T-helper 22 cell (primary cell): ENCODE measurements around the gene GCM1.

Source experiments
- DNase-seq: peaks from one replicate; pipeline ENCODE4 v3.0.0-alpha.2; 2020; ENCODE audit warnings: low read depth

Gene GCM1

DNA sequence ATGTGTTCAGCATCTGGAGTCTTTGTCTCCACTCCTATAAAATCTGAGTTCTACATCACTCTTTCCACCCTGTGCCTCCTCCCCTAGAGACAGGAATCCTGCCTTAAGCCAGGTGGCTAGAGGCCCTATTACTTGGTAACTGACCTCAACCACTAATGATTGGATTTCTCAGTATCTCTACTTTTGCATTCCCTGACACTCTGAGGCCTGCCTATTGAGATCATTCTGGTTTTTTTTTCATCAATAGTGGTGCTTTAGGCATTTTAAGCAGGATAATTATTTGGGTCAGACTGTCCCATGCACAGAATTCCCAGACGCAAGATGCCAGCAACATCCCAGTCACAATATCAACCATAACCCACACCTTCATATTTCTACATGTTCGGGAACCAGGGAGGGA lies 3.9 kb upstream of the GCM1 start:
- no peak for DNase-seq

DNA sequence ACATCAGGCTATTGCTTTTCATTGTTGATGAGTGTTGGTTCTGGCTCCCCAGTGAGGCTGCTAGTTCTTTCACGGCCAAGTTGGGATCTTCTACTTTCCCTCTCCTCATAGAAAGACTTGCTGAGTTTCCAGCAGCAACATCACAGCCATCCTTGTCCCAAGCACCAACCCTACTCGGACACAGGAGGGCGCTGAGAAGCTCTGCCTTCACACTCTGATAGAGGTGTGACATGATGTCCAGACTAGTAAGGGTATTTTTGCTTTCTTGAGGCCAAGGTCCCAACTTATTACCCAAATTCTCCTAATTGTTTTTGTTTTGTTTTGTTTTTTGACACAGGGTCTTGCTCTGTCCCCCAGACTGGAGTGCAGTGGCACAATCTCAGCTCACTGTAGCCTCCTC lies 3.0 kb upstream of the GCM1 start:
- no peak for DNase-seq

DNA sequence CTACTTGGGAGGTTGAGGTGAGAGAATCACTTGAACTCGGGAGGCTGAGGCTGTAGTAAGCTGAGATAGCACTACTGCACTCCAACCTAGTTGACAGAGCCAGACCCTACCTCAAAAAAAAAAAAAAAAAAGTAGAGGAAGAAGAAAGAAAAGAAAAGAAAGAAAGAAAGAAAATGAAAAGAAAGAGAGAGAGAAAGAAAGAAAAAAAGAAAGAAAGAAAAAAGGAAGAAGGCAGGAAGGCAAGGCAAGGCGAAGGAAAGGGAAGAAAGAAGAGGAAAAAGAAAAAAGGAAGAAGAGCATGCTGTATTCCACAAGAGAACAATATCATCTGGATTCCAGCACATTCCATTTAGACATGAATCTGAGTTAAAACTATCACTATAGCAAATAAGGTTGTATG lies 3.8 kb downstream of the GCM1 start:
- no peak for DNase-seq

DNA sequence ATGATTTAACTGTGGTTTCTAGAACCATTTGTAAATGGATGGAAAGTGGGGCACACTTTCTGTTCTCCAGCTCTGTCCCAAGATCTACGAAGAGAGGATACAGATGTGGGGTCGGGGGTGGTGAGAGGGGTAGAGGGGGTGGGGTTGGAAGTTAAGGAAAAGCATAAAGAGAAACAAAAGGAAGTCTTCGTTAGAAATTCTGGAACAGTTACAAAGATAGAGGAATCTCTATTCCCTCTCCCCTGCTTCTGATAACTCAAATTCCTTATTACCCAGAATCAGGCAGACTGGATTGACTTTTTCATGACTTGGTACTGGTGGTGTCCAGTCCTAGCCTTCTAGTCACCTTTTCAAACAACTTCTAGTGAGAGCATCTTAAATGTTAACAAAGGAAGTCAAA lies 4.9 kb downstream of the GCM1 start:
- DNase-seq: no peak

DNA sequence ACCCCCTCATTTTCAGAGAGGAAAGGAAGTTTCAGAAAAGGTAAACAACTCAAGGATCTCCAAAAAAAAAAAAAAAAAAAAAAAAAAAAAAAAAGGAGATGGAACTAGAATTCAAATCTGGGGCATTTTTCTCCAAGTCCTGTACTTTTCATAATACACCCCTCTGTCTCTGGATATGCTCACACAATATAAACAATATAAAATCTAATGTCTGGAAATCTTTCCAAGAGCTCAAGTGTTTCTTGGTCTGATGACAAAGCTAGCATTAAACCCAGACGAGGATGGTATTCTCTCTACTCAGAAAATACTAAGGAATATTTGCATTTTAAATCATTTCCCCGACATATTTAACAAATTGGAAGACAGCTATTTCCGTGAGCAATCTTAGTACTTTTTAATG lies 5.8 kb downstream of the GCM1 start:
- no peak for DNase-seq

DNA sequence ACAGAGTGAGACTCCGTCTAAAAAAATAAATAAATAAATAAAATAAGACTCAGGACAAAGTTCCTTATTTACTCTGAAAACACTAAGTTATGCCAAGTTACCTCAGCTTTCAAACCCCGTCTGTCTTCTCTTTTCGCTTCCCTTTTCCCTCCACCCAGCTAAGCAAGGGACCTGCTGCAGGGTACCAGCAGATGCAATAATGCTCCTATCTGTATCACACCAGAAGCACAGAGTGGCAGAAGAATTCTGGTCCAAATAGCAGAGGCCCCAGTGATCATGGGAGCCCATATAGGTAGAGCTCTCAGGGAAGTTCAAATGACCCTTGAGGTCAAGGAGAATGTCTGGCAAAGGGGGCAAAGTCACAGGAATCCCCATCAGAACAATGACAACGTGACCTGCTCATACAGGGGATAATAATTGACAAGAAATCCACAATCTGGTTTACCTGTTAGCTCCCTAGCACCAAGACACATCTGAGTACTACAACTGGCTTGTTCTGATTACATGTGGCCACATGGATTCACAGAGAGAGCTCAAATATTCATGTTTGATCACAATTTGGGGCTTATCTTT lies 8.7 kb downstream of the GCM1 start:
- no peak for DNase-seq

DNA sequence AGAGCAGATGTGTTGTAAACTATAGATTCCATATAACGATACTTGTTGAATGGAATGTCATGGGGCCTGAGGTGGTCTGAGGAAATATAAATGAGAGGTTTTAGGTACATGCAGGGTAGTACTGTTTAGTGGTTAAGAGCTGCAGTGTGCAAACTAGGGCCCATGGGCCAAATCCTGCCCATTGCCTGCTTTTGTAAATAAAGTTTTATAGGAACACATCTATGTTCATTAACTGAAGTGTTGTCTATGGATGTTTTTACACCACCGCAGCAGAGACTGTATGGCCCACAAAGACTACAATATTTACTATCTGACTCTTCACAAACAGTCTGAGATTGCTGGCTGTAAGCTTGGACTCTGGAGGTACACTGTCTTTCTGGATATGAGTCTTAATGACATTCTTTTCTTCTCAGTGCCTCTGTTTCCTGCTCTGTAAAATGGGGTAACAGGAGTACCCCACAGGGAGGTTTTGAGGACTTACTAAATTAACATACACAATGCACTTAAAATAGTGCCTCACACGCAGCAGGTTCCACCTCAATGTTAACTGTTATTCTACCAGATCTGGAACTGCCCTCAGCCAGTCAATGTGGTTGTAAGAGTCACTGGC lies 12.5 kb downstream of the GCM1 start:
- no peak for DNase-seq

DNA sequence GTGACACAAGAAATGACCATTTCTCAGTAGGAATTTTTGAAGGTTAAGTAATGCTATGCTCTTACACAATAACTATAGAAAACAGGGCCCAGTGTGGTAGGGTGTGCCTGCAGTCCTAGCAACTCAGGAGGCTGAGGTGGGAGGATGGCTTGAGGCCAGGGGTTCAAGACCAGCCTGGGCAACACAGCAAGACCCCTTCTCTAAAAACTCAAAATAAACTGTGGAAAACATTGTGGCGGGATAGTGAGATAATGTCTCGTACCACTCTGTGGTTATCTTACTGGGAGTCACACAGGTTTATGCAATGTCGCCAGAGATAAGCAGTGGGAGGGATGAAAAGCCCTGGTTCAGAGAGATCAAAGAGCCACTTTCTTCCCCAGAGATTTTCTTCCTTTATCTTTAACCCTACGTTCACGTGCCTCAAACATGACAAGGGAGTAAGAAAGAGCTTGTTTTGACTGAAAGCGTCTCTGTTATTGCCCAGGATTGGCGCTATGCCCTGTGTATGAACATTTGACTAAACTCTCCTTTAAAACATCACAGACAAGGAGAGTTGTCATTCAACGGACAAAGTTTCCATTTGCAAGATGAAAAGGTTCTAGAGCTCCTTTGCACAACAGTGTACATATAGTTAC lies 13.9 kb downstream of the GCM1 start:
- DNase-seq: no peak

DNA sequence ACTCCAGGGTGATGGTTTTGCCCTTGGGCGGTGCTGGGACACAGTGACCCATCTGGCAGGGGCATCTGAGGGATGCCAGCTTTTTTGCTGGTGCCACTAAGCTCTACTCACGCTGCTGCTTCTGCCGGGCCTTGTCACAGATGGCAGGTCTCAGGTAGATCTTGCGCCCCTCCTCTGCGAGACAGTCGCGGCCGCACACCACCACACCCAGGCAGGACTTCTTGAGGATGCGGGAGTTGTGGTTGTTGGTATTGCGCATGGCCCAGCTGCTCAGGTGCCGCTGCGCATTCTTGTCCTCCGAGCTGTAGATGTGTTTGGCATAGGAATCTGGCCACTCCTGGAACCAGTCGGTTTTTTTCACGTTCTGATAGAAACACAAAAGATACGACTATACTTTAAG lies 14.7 kb downstream of the GCM1 start:
- no peak for DNase-seq

DNA sequence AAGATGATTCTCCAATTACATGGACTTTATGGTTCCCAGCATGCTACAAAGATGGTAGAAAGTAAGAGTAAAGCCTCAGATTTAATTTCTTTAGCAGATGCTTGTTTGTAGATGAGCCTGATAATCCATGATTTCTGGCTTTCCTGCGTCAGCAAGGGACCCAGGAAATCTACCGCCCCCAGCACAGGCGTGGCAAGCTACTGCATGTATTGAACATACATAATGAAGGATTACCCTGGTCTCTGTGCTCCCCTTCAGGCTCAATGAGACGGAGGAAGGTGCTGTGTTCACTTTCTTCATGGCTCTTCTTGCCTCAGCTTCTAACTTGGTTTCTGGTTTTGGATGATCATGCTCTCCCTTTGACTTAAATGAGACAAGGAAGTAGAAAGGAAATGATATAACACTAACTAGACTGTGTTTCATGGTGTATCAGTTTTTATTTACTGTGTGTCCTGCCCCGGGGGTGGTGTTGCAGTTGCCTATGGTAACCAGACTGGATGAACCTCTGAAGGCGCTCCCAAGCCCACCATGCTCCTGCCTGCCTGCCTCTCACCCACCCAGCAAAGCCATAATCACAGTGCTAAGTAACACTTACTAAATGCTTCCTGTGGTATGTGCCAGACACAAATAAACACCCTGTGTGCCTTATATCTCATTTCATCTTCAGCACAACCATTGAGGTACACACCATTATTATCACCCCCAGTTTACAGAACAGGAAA lies 17.9 kb downstream of the GCM1 start:
- no peak for DNase-seq

DNA sequence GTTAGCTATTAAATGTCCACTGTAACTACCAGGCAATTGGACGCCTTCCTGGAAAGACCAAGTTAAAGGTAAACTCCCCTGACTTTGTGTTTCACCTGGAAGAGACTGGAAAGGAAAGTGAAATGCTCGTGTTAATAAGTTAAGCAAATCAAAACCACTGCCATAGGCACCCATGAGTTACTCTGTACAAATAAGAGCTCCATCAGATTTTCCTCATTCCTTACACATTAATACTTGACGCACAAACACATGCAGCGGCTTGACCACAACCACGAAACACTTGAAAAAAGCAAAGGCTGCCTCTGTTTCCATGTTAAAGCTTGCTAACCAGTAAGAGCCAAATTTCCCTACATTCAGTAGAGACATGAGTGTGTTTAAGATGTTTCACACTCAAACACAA lies 19.8 kb downstream of the GCM1 start:
- DNase-seq: no peak

DNA sequence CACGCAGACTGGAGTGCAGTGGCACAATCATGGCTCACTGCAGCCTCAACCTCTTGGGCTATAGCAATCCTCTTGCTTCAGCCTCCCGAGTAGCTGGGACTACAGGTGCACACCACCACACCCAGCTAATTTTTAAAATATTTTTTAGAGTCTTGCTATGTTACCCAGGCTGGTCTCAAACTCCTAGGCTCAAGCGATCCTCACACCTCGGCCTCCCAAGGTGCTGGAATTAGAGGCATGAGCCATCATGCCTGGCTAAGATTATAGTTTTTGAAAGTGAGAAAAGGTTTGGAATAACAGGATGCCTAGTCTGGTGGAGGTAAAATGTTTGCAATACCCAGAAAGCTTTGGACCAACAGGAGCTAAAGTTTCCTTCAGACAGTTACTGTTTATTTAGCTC lies 23.4 kb downstream of the GCM1 start:
- DNase-seq: no peak

DNA sequence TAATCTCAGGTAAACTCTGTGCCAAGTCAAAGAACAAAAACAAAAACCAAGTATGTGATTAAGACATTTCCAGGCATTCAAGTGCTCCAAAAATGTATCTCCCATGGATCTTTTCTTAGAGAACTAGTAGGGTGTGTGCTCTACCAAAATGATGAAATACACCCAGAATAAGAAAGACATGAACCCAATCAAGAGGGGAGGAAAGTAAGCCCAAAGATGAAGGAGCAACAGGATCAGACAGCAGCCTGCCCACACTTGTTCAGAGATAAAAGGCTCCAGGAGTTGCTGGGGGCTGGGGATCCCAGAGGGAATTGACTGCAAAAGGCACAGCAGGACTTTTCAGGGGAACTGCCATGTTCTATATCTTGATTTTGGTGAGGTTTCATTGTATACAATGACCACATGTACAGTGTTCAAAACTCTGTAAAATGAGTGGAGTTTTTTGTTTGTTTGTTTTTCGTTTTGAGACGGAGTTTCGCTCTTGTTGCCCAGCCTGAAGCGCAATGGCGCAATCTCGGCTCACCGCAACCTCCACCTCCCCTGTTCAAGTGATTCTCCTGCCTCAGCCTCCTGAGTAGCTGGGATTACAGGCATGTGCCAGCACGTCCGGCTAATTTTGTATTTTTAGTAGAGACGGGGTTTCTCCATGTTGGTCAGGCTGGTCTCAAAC lies 24.4 kb downstream of the GCM1 start:
- no peak for DNase-seq

DNA sequence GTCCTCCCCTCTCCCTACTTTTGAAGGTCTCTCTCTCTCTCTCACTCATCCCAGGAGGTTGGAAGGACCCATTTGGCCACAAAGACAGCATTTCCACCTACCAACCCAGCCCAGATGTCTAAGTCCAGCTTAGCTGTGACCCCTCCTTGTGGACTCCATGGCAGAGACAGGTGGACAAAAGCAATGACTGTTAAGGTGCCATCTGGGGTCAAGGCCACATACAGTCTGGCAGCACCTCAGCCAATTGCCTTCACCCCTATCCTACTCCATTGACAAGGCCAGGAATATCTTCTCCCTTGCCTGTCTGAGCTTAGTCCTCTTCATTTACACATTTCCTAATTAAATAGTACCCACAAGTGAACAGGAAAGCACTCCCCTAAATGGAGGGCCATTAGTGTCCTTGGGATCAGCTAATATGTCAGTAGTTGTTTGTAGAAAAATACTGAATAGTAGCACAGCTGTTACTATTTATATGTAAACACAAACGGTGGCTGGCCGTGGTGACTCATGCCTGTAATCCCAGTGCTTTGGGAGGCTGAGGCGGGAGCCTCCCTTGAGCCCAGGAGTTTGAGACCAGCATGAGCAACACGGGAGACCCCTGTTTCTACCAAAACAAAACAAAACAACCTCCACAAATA lies 28.8 kb downstream of the GCM1 start:
- DNase-seq: no peak

DNA sequence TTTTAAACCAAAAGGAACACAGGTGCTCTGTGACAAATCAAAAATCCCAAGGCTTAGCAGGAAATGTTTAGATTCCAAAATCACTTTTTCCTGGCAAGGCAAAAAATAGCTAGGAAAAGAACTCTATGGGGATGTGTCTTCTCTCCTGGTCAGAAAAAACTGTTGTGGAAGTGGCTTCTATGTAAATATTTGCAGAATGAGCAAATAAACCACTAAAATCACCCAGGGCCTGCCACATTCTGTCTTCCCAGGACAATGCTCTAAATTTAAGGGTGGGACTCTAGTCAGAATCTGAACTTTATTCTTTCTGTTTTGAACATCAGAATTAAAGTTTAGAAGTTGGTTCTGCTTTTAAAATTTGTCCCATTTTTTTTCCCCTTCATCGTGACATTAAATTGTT lies 29.3 kb downstream of the GCM1 start:
- no peak for DNase-seq

DNA sequence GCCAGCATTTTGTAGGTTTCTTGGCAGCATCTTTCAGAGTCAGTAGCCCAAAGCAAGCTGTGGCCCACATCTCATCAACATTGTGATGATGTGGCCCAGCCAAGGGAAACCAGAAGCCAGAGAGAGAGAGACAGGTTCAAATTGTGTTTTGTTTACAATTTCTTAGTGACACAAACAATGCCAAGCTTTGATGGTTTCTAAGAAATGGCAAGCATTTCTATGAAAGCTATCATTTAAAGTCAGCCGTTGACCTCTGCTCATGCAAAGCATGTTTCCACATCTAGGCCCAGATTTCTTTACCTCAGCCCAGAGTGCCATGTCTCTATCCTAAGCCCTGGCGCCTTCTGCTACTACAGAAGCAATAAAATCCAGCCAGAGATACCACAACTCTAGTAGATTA lies 32.9 kb downstream of the GCM1 start:
- no peak for DNase-seq

DNA sequence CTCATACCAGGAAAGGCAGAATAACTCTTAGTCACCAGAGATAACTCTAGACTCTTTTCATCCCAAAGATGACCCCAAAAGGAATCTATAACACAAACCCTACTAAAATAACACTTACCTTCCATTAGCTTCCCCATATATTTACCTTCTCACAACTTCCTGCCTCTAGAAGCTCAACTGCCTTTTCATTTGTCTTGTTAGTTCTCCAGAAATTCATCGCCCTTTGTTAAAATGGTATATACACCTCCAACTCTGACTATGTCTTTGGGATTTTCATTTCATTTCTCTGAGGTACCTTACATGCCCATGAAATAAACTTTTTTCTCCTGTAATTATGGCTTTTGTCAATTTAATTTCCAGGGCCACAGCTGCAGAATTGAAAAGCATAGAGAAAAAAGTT lies 33.5 kb downstream of the GCM1 start:
- DNase-seq: no peak

DNA sequence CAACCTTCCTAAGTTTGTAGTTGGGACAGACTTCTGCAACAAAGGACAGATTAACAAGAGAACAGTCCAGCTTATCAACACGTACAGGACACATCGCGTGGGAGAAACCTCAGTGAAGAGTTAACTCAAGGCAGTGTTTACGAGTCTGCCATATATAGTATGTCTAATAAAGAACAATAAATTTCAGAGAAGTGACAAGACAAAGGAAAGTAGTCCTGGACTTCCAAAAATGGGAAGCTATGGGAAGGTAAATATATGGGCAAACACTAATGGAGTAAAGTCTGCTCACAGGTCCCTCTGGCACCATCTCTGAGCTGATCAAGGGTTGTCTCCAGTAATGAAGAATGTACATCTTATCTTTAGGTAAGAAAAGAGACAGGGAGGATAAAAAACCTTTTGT lies 34.9 kb downstream of the GCM1 start:
- DNase-seq: no peak

DNA sequence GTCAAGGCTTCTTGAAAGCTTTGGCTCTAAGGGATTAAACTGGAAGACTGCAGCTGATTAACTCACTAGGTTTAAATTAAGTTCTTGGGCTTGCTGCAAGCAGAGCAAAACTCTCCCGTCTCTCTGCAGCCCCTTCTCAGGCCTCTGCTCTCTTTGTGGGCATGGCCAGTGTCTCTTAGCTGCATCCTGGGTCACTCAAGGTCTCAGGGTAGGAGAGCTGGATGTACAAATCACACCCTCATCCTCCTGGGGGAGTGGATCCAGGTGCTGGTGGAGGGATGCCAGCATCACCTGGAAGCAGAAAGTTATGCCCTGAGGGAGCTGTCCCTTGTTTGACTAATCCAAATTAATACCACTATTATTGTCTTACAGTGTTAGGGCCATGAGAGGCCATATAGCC lies 35.8 kb downstream of the GCM1 start:
- no peak for DNase-seq

DNA sequence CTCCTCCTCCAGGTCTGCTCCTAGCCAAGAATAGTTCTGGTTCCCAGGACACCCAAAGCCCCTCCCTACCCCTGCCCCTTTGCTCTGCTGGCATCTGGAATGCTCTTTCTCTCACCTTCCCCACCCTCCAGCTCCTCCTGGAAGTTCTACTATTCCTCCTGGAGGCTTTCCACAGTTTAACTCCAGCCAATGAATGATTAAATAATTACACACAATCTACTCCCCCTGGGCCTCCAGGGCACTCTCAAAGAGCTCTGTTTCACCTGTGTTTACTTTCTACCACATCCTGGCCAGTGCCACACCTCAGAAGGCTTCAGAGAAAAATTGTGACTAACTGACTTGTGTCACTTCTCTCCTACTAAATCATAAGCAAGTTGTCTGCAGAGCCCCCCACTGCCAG lies 36.2 kb downstream of the GCM1 start:
- no peak for DNase-seq

DNA sequence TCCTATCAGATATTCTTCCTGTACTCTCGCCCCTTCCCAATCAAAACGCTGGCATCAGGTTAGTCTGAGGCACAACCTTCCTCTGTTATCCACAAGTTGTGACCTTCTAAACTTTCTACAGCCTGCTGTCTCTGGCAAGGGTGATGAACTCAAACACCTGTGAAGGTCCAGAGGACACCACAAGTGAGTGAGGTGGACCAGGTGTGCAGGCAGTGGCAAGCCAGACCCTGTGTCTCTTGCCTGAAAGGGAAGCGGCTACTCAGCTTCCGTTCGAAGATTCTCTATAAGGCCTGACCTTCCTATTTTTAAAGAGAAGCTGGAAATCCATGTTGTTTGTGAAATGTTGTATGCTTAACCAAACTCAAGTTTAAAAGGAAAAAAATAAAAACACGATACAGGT lies 36.8 kb downstream of the GCM1 start:
- no peak for DNase-seq

DNA sequence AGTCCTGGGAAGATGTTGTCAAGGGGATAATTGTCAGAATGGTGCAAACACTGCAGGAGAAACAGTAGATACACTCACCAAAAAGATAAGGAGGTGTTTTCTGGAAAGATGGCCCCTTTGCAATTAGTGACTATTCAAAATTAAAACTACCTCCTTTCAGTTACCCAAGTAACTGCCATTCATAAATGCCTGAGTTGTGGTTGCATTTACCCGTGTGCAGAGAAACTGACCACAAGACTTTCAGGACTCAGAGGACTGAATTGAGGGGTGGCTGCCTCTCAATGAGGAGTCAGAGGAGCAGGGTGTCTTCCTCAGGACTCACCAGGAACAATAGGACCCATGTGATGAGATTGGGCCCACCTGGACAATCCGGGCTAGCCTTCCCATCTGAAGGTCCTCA lies 39.0 kb downstream of the GCM1 start:
- no peak for DNase-seq
